Epidermal melanocyte (primary cell): ENCODE data around the gene FRAT1.

Experiments used
- DNase-seq: peaks from one replicate; pipeline ENCODE4 v3.0.0; 2011; ENCODE audit warnings: low spot score; ENCODE audit not compliant: insufficient read length

The FRAT1 gene

DNA sequence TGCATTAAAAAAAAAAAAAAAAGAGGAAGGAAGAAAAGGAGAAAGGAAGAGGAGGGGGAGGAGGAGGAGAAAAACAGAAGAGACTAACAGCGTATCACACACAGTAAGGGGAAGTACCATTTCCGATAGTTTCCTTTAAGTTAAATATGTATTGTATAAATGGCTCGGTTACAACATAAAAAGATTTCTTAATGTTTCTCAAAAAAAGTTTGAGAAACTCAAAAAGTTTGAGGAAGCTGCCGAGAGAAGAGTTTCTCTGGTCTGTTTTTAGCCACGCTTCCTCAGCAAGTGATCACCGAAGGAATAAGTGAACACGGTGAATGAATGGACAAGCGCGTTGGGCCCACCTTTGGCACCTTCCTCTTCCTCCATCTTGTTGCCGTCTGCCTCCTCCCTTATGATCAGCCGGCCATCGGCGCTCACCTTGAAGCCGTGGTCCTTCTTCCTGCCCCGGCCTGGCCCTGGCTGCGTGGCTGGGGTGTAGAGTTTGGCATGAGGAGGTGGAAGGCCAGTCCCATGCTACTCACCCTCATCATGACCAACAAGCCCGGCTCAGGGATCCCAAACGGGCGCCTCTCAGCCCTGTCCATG lies 46.8 kb downstream of the FRAT1 start:
- no peak for DNase-seq

DNA sequence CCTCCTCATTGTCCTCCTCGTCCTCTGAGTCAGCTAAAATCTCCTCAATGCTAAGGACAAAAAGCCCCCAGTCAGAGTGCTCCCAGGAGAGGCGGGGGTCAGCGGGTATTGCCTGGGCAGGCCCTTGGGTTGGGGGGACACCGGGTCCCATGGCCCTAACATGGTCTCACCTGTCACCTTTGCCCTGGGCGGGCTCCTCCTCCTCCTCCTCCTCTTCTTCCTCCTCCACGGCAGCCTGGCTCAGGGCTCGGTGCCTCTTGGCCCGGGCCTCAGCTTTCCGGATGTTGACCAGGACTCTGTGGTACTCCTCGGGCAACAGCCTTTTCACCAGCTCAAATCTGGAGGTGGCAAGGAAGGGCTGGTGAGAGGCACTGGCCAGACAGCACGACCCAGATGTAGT lies 47.5 kb downstream of the FRAT1 start:
- DNase-seq: no peak

DNA sequence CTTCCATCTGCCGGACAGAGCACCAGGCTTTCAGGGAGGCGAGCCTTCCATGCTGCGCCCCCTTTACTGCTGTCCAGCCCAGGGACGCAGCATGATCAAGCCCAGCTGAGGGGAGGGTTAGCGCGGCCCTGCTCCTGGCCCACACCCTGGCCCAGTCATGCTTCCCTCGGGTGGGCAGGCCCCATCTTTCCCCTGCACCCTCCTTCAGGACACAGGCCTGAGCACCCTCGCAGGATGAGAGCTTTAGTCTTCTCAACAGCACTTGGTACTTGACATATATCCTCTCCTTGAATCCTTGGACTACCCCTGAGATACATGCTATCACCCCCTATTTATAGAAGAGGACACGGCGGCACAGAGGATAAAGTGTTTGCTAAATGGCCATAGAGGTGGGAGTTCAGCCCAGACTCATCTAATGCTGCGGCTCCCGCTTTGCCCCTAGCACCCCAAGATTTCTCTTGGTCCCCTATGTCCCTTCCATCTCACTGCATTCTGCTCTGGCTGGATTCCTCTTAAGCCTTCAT lies 48.1 kb downstream of the FRAT1 start:
- DNase-seq: no peak
